Body of pancreas (tissue), 4 donors: ENCODE data around the gene ABCB8.

Experiments
- POLR2A ChIP-seq, 3 donors: fragments of 450-650 bp; IDR thresholded peaks; one replicate each; pipeline ENCODE4 v1.6.1; 2016; ENCODE audit warnings: antibody characterized with exemption in 3 of 3, mild to moderate bottlenecking in 2 of 3
- TF ChIP-seq, protein P1 (sequence below), 7 experiments: fragments of 450-650 bp in 4 of 7; fragments of 200-600 bp in 3 of 7; sonication (generic) in 3 of 7; IDR thresholded peaks; one replicate each; pipeline ENCODE4 v1.5.1; 2016 to 2019; ENCODE audit warnings: antibody characterized with exemption in 7 of 7

DNA sequence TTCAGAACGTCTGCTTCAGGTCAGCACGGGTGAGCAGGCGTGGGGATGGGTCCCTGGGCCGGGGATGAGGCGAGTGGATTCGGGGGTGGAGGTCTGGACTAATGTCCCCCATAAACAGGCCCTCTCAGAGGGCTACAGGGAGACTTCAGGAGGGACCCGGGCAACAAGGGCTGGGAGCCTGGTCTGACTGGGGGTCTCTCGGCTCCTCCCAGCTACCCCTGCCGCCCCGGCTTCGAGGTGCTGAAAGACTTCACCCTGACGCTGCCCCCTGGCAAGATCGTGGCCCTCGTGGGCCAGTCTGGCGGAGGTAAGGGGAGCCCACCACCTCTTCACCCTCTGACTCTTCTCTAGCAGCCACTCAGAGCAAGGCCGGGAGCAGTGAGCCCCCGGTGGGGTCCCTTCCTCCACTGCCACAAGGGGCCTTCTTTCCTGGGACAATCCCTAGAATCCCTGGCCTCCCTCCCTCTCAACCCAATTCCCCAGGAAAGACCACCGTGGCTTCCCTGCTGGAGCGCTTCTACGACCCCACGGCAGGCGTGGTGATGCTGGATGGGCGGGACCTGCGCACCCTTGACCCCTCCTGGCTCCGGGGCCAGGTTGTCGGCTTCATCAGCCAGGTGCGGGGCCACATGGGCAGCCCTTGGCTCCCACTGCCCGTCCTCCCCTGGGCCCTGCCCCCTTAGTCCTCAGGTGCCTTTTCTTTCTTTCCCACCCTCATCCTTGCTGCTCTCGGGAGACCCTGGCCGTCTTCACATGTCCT is 12.5 kb downstream of the ABCB8 start:
- TF ChIP-seq, protein P1, sequence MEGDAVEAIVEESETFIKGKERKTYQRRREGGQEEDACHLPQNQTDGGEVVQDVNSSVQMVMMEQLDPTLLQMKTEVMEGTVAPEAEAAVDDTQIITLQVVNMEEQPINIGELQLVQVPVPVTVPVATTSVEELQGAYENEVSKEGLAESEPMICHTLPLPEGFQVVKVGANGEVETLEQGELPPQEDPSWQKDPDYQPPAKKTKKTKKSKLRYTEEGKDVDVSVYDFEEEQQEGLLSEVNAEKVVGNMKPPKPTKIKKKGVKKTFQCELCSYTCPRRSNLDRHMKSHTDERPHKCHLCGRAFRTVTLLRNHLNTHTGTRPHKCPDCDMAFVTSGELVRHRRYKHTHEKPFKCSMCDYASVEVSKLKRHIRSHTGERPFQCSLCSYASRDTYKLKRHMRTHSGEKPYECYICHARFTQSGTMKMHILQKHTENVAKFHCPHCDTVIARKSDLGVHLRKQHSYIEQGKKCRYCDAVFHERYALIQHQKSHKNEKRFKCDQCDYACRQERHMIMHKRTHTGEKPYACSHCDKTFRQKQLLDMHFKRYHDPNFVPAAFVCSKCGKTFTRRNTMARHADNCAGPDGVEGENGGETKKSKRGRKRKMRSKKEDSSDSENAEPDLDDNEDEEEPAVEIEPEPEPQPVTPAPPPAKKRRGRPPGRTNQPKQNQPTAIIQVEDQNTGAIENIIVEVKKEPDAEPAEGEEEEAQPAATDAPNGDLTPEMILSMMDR (IDR thresholded peaks at IDR 0.05): no peak
- TF ChIP-seq POLR2A (IDR thresholded peaks at IDR 0.05): no peak
